HG03196 (cell line): Measurements from ENCODE around the gene TAB2.

Experiments used
- ATAC-seq: cut with Tn5 transposase; IDR thresholded peaks from one replicate; pipeline ENCODE4 v1.9.1; 2021; ENCODE audit not compliant: unreplicated experiment

Gene TAB2, protein sequence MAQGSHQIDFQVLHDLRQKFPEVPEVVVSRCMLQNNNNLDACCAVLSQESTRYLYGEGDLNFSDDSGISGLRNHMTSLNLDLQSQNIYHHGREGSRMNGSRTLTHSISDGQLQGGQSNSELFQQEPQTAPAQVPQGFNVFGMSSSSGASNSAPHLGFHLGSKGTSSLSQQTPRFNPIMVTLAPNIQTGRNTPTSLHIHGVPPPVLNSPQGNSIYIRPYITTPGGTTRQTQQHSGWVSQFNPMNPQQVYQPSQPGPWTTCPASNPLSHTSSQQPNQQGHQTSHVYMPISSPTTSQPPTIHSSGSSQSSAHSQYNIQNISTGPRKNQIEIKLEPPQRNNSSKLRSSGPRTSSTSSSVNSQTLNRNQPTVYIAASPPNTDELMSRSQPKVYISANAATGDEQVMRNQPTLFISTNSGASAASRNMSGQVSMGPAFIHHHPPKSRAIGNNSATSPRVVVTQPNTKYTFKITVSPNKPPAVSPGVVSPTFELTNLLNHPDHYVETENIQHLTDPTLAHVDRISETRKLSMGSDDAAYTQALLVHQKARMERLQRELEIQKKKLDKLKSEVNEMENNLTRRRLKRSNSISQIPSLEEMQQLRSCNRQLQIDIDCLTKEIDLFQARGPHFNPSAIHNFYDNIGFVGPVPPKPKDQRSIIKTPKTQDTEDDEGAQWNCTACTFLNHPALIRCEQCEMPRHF

DNA sequence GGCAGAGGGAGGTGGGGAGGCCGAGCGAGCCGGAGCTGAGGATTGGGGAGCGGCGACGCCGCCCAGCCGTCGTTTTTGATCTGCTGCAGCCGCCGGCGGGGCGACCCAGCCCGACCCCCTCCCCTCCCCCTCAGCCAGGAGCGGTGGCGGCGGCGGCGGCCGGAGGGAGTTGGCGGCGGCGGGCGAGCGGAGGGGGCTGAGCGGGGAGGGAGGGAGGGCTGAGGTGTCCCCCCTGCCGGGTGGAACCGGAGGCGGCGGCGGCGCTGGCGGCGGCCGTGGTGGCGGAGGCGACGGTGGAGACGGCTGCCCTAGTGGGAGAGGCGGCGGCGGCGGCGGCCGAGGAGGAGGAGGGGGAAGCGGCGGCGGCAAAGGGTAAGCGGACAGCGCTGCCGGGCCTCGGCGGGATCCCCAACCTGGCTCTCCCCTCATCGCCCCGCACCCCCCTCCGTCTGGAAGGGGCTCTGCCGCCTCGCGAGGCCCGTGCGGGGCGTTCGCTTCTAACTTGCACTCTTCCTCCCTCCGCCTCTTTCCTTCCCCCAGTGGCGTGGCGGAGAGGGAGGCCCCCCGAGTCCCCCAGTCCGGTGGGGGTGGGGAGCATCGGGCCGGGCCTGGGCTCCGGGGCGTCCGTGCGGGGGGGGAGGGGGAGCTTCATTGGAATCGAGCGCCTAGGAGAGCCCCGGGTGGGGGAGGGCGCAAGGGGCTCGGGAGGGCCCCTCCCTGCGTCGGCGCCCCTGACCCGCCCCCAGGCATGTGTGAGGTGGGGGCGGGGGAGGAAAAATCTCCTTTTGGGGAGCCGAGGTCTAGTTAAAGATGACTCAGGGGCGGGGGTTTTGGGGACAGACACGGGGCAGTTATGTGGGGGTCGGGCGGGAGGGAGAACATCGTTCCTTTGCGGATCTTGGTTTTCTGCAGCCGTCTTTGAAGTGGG, at the start of gene TAB2:
TSS of gene TAB2 (plus strand) at position 69 of the 928 bp plus-strand sequence. CDS start 52,286 bp downstream, outside the sequence.
- peak; percentile 23 for ATAC-seq

DNA sequence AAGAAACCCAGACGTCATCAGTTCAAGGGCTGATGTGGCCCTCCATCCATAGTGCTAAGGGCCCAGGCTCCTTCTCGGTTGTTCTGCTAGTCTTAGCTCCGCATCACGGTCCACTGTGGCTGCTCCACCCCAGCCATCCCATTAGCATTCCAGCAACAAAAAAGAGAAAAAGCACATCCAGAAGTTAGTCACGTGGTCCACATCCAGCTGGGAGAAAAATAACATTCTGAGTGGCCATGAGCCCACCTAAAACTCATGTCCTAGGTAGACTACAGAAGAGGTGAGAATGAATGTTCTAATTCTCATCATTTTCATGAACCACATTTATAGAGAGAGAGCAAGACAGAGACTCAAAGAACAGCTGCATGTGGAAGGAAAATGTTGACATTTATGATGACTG, 49.4 kb upstream of the TAB2 start:
- no peak for ATAC-seq

DNA sequence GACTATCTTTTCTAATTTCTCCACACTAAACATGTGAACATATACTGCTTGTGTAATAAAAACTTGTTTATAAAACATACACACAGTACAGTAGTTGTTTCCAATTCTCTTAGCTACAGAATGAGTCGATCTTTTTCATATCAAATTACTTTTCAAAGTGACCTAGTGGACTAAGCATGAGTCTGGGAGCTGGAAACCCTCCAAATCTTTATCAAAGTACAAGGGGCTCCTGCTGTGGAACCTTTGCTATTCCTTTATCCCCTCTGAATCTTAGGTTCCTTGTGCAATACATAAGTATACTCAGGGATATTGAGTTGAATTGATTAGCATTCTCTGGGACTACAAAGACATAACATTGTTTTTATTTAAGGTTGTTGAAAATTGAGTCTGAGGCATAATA, 48.7 kb upstream of the TAB2 start:
- no peak for ATAC-seq

DNA sequence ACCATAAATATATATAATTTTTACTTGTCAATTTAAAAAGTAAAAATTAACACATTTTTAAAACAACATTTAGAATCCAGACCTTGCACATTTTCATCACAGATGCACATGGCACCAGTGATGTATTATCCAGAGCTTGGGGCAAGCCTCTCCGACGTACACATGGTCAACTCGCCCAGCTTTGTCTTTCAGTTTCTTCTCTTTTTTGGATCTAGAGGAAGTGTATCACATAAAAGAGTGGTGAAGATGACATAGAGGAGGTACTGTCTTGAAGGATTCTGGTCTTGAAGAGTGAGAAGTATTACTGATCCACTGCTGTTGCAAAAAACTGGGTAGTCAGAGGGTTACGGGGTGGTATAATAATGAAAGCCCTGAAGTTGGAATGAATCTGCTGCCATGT, 46.9 kb upstream of the TAB2 start:
- ATAC-seq = no peak

DNA sequence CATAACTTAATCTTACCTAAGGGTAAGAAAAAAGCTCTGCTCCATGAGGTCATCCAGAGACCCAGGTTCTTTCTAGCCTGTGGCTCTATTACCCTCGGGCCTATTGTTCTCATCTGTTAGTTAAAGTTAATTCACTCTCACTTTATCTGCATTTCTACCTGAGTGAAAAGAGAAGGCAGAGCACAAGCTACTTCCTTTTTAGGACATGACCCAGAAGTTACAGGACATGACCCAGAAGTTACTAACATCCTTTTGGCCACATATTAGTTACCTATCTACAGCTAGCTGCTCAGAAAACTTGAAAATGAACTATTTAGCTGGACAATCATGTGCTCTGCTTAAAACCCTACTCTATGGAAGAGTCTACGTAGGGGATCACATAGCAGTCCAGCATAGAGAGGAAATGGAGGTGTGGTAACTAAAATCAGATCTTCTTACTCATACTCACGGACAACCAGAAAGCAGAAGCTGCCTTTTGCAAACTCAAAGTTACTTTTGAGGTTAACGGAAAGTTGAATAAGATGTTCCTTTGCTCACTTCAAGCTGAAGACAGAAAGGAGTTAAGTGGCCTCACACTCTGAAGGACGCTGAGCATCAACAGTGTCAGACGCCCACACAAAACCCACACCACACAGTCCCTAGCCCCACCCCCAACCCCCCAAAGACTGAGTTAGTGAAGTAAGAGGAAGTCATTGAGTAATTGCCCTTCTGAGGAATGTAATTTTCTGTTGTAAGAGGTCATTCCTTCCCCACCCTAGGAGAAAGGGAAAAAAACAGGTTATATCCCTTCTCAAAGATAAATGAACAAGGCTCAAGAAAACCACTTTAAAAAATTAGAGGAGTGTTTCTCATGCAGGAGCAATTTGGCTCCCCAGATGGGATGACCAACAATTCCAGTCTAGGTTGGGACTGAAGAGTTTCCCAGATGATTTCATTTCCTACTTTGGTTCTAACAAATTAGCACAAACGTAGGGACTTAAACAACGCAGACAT, 45.9 kb upstream of the TAB2 start:
- ATAC-seq = peak; percentile 71

DNA sequence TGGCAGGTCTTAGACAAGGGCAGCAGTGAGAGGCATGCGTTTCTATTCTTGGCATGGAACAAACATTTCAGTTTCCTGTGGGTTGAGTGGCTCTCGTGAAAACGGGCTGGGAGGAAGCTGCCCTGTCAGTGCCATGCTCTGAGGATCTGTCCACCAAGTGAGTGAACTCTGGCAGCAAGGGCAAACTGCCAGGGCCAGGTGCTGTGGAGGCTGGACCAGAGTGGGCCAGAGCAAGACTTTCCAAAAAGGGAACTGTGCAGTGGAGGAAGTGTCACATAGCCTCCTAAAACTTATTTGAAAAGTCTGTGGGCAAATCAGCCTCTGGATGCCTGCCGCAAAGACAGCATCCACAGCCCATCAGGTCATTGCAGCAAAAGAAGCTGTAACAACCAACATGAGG, 44.2 kb upstream of the TAB2 start:
- no peak for ATAC-seq

DNA sequence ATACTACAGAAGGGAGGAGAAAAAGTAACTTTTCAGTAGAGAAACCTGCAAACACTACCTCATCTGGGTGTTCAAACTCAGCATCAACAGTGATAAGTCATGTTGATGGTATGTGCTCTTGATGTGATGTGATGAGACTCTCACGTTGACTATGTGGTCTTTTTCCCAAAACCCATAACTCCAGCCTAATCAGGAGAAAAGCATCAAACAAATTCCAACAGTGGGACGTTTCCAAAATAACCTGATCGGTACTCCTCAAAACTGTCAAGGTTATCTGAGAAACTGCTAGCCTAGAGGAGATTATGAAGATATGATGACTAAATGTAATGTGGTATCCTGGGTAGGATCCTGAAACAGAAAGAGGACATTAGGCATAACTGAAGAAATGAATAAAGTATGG, 41.9 kb upstream of the TAB2 start:
- no peak for ATAC-seq

DNA sequence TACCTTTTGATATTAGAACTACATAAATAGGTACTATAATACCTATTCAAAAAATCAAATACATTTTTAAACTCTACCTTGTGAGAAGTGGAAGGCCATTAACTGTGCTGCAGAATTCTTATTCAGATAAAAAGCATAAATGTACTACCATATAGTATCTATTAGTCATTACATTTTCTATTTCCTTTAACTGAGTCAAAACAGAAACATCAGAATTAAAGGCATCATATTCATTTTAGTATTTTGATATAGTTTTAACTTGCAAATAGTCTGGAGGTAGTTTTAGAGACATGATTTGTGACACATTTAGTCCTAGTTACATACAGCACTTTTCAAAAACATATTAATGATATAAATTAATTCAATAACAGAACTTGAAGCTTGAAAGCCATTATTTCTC, 39.9 kb upstream of the TAB2 start:
- ATAC-seq = no peak

DNA sequence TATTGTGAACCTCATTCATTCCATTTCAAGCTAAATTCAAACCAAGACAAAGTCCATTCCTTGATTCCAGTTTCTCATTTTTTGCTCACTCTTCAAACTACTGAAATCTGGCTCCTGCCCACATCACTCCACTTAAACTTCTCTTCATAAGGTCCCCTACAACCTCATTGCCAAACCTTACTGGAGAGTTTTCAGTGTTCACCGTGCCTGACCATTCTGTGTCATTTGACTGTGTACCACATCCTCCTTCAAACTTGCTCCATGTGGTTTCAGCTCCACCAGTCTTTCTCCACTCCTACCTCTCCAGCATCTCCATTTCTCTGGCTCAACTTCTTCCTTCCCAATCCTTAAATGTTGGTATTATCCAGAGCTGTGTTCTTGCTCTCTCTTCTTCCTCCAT, 38.5 kb upstream of the TAB2 start:
- no peak for ATAC-seq

DNA sequence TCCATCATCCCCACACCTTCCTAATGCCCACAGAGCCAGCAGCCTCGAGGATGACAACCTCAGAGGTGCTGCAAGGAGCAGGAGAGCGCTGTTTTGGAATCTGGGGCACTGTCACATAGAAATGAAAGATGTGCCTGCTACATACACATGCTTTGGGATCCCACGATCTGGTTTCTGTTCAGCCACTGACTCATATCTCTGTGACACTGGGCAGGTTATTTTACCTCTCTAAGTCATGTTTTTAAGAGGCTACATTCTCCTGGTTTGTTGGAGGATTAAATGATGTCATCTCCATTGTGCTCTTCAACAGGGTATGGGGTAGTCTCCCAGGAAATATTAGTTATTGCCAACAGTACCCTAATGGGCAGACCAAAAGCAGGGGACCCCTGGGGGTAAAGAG, 32.6 kb upstream of the TAB2 start:
- ATAC-seq = no peak

DNA sequence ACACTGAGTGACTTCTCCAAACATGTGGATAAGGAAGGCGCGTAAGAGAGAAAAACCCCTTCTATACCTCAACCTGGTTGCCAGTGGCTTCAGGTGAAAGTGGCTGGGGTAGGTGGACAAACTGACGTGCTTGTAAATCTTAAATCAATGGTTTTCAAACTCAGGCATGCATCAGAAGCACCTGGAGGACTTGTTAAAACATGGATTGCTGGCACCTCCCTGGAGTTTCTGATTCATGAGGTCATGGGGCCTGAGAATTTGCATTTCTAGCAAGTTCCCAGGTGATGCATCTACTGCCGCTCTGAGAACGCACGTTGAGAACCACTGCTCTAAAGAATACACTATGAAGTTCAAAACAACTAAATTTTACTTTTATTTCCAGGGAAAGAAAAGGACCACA, 31.9 kb upstream of the TAB2 start:
- ATAC-seq = no peak

DNA sequence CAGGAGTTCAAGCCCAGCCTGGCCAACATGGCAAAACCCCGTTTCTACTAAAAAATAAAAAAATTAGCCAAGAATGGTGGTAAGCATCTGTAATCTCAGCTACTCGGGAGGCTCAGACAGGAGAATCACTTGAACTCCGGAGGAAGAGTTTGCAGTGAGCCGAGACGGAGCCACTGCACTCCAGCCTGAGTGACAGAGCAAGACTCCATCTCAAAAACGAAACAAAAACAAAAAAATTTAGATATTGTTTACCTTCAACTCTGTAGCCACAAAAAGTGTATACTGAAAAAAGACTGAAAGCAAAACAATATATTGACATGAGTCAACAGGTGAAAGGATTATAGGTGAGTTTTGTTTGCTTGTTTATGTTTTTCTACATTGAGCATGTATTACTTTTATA, 30.6 kb upstream of the TAB2 start:
- ATAC-seq = no peak

DNA sequence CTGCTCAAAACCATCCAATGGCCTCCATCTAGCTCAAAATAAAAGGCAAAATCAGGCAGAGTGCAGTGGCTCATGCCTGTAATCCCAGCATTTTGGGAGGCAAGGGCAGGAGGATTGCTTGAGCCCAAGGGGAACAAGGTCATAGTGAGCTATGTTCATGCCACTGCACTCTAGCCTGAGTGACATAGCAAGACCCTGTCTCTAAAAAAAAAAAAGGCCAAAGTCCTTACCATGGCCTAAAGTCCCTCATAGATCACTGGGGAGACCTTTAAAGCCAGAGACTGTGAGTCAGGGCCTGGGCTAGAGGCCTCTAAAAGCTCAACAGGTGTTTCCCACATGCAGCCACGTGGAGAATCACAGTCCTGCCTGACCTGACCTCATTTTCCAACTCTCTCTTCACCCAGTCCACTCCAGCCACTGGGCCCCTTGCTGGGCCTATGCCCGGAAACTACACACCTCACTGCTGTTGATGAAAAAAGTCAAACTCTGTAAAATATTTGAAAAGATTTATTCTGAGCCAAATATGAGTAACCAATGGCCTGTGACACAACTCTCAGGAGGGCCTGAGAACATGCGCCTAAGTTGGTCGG, 28.2 kb upstream of the TAB2 start:
- no peak for ATAC-seq

DNA sequence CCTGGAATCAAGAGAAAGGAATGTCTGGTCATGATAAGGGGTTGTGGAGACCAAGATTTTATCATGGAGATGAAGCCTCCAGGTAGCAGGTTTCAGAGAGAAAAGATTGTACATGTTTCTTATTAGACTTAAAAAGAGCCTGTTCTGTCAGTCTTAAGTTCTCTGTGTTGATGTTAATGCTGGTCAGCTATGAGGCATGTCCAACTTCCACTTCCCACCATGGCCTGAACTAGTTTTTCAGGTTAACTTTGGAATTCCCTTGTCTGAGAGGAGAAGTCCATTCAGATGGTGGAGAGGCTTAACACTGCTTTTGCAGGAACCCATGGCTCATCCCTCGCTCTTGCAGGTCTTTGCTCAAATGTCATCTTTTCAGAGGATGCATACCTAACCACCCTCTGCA, 27.5 kb upstream of the TAB2 start:
- no peak for ATAC-seq

DNA sequence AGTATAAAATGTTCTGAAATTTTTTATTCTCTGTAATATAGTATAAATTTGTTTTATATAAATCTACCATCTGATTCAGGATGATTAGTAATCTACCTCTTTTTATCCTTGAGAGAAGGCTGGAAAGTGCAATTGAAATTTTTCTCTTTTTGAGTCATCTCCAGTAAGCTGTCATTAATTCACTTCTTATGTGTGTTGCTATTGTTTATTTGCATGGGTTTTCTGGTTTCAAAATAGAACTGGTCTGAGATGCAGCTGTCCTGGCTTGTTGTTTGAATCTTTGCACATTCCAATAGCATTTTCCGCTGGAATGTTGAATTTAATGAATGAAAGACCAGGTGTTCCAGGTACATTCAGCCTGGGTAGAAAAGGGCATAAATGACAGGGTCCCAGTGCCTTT, 24.3 kb upstream of the TAB2 start:
- no peak for ATAC-seq

DNA sequence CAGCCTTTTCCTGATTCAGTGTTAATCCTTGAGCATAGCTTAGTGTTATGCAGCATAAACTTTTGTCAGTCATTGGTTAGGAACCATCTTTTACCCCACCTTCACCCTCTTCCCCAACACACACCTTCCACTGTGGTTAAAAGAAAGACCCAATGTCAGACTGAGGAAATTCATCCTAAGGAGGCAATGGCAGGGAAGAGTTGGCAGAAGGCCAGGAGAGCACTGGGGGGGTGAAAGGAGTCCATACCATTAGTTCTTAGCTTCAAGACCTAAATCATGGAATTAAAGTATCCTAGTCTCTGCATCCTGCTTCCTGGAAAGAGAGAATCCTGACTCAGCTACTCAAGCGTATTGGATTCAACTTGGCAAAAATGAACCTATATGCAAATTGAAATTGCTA, 16.9 kb upstream of the TAB2 start:
- no peak for ATAC-seq

DNA sequence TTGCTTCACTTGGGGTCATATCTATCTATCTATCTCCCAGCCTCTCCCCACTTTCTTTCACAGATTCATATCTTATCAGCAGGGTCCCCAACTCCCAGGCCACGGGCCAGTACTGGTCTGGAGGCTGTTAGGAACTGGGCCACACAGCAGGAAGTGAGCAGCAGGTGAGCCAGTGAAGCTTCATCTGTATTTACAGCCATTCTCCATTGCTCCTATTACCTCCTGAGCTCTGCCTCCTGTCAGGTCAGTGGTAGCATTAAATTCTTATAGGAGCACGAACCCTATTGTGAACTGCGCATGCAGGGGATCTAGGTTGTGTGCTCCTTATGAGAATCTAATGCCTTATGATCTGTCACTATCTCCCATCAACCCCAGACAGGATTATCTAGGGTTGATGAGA, 14.8 kb upstream of the TAB2 start:
- ATAC-seq = no peak

DNA sequence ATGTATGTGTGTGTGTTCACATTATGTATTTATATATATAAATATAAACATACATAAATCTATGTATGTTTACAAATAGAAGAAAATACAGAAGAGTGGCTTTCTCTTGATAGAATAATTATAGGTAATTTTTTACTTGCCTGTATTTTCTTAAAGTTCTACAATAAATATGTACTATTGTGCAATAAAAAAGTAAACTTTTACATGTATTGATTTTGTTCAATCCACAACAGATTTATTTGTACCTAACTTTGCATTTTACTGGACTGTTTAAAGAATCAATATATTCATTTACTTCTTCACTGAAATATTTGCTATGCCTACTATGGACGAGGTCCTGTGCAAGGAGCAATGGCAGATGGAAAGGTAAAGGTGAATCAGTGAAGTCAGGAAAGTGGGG, 14.0 kb upstream of the TAB2 start:
- no peak for ATAC-seq

DNA sequence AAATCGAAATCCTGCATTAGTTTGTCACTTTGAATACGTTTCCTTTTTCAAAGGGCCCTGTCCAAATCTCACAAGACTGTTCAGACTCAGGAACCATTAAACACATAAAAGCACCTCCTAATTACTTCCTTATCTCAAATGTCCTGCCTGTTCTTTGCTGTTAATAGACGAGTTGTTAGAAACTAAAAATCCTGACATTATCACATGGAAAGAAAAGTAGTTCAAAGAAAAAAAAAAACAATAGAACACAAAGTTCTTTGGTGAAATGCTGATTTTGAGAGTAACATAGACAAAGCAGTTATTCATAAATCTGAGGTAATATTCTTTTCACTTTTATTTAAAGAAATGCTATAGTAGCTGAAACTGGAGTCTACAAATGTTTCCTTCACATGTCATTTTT, 12.1 kb upstream of the TAB2 start:
- ATAC-seq = no peak

DNA sequence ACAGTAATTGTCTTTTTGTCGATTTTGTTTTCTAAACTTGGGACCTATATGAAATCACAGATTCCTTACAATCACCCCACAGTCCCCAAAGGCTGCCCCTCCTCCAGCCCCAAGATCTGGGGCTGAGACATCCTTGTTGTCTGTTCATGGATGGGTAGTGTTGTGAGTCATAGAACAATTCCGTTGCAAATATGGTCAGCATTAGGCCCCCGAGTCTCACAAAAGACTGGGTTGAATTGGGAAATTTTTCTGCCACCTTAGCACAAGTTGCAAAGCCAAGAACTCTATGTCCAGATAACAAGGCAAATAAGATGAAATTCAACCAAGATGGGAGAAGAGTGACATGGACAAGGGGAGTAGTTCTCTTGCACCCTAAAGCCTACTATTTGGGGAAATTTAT, 10.5 kb upstream of the TAB2 start:
- ATAC-seq = no peak
